Raji (cell line): ENCODE measurements around the gene PAPSS1.

Source experiments
- POLR2A ChIP-seq: IDR thresholded peaks from 2 replicates; pipeline ENCODE4 v1.6.1; 2011; ENCODE audit warnings: low read depth, low read length, control low read depth; ENCODE audit not compliant: insufficient read depth

The PAPSS1 gene

DNA sequence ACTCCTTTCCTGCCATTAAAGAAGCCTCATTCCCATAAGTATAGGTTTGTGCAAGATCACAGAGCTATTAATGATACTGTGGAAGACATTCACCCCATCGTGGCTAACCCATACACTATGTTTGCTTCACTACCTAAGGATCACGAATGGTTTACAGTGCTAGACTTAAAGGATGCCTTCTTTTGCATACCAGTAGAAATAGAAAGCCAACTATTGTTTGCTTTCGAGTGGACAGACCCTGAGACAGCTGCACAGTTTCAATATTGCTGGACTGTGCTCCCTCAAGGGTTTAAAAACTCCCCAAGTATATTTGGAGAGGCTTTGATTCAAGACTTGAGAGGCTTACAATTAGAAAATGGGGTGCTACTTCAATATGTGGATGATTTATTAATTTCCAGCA, 16.0 kb upstream of the PAPSS1 start:
- no peak for TF ChIP-seq POLR2A

GRCh38 chr4:107734120-107734519, 14.1 kb upstream of the PAPSS1 start:
- TF ChIP-seq POLR2A = no peak

DNA sequence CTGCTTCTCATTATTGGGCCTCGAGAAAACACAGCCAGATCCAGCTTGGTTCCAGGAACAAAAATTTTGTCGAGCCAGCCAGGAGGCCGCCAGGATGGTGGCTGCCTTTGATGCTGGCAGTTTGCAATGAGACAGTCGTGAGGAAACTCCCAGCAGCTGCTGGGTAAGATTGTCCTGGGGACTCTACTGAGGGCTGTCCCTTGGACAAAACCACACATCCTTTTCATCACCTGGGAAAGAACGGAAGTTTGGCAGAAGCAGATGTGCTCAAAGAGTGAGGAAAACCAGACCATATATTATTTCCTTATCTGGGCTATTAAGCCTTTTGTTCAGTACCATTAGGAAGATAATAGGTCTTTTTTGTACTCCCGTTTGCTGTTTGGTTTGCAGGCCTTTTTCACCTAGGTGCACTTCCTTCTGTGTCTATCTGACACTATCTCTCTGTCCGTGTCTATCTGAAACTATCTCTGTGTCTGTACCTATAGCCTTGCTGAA, 13.4 kb upstream of the PAPSS1 start:
- no peak for TF ChIP-seq POLR2A

GRCh38 chr4:107725281-107725859, 5.3 kb upstream of the PAPSS1 start:
- no peak for TF ChIP-seq POLR2A

- TF ChIP-seq POLR2A = no peak
Observed at GRCh38 chr4:107721436-107722100, 1.5 kb upstream of the PAPSS1 start.

DNA sequence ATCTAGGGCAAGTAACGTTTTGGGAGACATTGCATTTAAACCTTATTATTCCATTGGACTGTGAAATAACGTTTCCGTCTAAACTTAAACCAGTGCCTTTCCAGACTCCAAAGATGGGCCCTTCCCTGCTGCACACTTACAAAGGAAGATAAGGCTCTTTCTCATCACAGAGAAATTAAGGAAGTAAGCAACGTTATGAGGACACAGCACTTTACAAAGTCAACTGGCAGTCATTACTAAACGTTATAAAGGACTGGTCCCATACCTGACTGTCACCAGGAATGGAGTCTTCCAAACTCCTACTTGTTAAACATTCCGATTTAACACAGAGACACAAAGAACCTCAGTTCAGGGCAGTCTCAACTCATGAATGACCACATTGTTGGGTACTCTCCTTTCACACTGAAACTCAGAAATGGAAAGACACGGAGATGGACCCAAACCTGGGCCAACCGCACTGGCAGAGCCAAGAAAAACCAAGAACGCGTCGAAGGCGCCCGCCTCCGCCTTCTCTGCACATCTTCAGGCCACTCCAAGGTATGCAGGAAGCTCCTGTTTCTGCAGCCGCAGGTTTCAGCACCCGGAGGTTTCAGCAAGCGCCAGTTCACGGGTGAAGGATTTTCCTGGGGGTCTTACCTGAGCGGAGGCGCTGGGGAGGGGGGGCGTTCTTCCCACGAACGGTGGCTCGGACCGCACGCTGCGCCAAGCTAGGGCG, 670 bp downstream of the PAPSS1 start:
- no peak for TF ChIP-seq POLR2A

DNA sequence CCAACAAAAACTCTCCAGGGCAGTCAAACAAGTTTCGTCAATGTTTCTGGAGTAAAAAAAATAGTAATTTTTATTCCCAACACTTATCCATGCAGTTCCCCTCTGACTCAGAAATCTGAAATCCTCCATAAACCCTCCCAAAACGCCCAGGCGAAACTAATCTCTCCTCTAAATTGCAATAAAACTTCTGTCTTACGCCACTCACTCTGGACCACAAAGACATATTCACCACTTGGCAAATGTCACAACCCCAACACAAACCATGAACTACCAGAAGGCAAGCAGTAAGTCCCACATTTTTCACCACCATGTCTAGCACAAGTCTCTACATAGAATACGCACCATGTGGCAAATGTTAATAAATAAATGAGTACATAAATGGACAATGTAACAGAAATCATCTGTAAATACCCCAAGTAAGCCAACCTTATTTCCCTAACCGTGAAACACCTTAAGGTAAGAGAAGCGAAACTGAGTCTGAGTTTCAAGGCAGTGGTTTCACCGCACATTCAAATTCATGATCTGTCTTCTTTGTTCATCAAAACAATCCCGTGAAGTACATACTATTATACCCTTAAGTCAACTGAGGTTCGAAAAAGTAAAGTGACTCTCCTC, 1.6 kb downstream of the PAPSS1 start:
- no peak for TF ChIP-seq POLR2A

DNA sequence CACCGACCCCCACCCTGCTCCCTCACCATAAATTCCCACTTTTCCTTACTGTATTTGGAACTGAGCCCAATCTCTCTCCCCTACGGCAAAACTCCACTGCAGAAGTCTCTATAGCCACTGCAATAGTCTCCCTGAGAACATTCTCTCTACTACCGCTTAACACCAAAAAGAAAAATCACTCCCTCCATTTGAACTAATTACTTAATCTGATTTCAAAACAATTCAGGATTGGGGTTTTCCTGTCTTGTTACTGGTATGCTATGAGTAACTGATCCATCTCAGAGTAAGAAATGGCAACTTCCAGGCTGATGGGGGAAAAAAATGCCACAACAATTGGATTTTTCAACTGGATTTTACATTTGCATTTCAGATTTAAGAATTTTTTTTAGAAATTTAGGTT, 5.8 kb downstream of the PAPSS1 start:
- no peak for TF ChIP-seq POLR2A

- no peak for TF ChIP-seq POLR2A
Observed at GRCh38 chr4:107712236-107712635, 7.8 kb downstream of the PAPSS1 start.

GRCh38 chr4:107711831-107712230, 8.2 kb downstream of the PAPSS1 start:
- TF ChIP-seq POLR2A = no peak

- no peak for TF ChIP-seq POLR2A
Observed at GRCh38 chr4:107710493-107711459, 9.3 kb downstream of the PAPSS1 start.

GRCh38 chr4:107709916-107710315, 10.1 kb downstream of the PAPSS1 start:
- no peak for TF ChIP-seq POLR2A

DNA sequence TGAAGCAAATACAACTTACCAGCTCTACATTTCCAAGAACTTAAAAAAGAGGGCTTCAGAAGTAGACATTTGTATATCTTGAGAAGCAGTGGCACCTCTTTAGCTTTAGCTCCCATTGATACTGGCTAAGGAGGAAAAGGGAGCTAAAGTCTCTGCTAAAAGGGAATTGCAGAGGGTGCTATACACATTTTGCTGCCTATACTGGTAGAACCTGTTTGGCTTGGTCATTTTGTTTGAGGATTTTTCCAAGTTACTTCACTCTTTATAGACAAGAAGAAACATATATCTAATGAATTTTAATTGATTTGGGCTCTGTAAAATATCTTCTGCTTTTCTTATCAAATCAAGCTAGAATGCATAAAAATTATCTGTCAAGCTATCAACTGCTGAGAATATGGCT, 11.8 kb downstream of the PAPSS1 start:
- no peak for TF ChIP-seq POLR2A

DNA sequence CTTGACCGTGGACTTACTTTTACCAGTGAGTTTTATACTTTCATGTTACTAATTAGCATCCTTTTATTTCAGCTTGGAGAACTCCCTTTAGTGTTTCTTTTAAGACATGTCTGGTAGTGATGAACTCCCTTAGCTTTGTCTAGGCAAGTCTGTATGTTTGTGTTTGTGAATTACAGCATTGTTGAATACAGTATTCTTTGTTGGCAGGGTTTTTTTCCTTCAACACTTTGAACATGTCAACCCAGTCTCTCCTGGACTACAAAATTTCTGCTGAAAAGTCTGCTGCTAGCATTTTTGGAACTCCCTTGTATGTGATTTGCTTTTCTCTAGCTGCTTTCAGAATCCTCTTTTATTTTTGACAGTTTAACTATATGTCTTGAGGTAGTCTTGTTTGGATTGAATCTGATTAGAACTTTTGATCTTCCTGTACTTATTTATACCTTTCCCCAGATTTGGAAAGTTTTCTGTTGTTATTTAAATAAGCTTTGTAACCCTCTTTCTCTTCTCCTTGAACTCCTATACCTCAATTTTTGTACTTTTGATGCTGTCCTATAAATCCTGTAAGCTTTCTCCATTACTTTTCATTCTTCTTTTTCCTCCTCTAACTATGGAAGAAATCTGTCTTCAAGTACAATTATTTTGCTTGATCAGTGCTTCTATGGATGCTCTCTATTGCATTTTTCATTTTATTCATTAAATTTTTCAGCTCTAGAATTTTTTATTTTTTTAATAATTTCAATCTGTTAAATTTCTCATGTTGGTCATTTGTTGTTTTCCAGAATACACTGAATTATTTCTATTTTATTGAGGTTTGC, 14.1 kb downstream of the PAPSS1 start:
- TF ChIP-seq POLR2A = no peak
